Neuron (in vitro differentiated cells): ENCODE data around the gene SERINC2.

Experiments used
- H2AFZ ChIP-seq: one replicate; pipeline ENCODE4 v1.6.1; 2013; ENCODE audit warnings: low read depth, mild to moderate bottlenecking, inconsistent platforms, low read length, moderate library complexity
- H3K27me3 ChIP-seq: one replicate; pipeline ENCODE4 v1.6.1; 2013; ENCODE audit warnings: low read length; ENCODE audit not compliant: insufficient read depth
- H3K36me3 ChIP-seq: one replicate; pipeline ENCODE4 v1.6.1; 2013; ENCODE audit warnings: low read length; ENCODE audit not compliant: insufficient read depth
- H3K4me1 ChIP-seq: one replicate; pipeline ENCODE4 v1.6.1; 2013; ENCODE audit warnings: low read length; ENCODE audit not compliant: insufficient read depth
- H3K4me3 ChIP-seq: 2 replicates; pipeline ENCODE4 v1.5.1; 2013; ENCODE audit warnings: mild to moderate bottlenecking, low read length, moderate library complexity
- H3K9me3 ChIP-seq: one replicate; pipeline ENCODE4 v1.6.1; 2013; ENCODE audit warnings: low read length

Gene SERINC2

GRCh38 chr1:31412732-31413404 is at the start of gene SERINC2:
TSS of gene SERINC2 (plus strand) at chr1:31413213. CDS start at chr1:31413266, 53 bp downstream.
- Histone ChIP-seq H3K4me1 (peaks cover 32% of the 10 kb centered on the region), H3K36me3 (no peaks in the 10 kb centered on the region), H2AFZ (peak within 1 kb of the TSS; percentile 70), H3K9me3 (no peaks in the 10 kb centered on the region), H3K4me3 (peak within 1 kb of the TSS; percentile 98), H3K27me3 (no peaks in the 10 kb centered on the region)

- Histone ChIP-seq H3K36me3 (peaks cover 30% of the 10 kb centered on the region), H3K27me3 (no peaks in the 10 kb centered on the region), H3K9me3 (no peaks in the 10 kb centered on the region), H3K4me3 (no peak overlapping the region), H3K4me1 (peaks cover 14% of the 10 kb centered on the region), H2AFZ (no peak overlapping the region)
Observed at GRCh38 chr1:31364561-31365250, 48.3 kb upstream of the SERINC2 start.

GRCh38 chr1:31366796-31367195 is 46.2 kb upstream of the SERINC2 start:
- H2AFZ ChIP-seq: no peak overlapping the region
- H3K4me3 ChIP-seq: no peak overlapping the region
- peaks cover 28% of the 10 kb centered on the region for H3K36me3 ChIP-seq
- no peaks in the 10 kb centered on the region for H3K9me3 ChIP-seq
- H3K27me3 ChIP-seq: no peaks in the 10 kb centered on the region
- peaks cover 16% of the 10 kb centered on the region for H3K4me1 ChIP-seq

GRCh38 chr1:31368611-31369107 is 44.4 kb upstream of the SERINC2 start:
- Histone ChIP-seq H3K4me1 (peaks cover 32% of the 10 kb centered on the region), H3K36me3 (peaks cover 28% of the 10 kb centered on the region), H3K9me3 (no peaks in the 10 kb centered on the region), H3K4me3 (no peak overlapping the region), H3K27me3 (no peaks in the 10 kb centered on the region), H2AFZ (no peak overlapping the region)

- no peaks in the 10 kb centered on the region for H3K9me3 ChIP-seq
- H3K4me3 ChIP-seq: no peak overlapping the region
- H3K36me3 ChIP-seq: peaks cover 17% of the 10 kb centered on the region
- H3K27me3 ChIP-seq: no peaks in the 10 kb centered on the region
- H3K4me1 ChIP-seq: peaks cover 33% of the 10 kb centered on the region
- H2AFZ ChIP-seq: no peak overlapping the region
Observed at GRCh38 chr1:31370021-31370420, 43.0 kb upstream of the SERINC2 start.

- Histone ChIP-seq H2AFZ (no peak overlapping the region), H3K4me3 (no peak overlapping the region), H3K4me1 (peaks cover 33% of the 10 kb centered on the region), H3K36me3 (peaks cover 12% of the 10 kb centered on the region), H3K9me3 (no peaks in the 10 kb centered on the region), H3K27me3 (no peaks in the 10 kb centered on the region)
Observed at GRCh38 chr1:31370565-31370964, 42.4 kb upstream of the SERINC2 start.

GRCh38 chr1:31371121-31371959 is 41.7 kb upstream of the SERINC2 start:
- H3K9me3 ChIP-seq: no peaks in the 10 kb centered on the region
- peaks cover 35% of the 10 kb centered on the region for H3K4me1 ChIP-seq
- no peaks in the 10 kb centered on the region for H3K27me3 ChIP-seq
- no peak overlapping the region for H3K4me3 ChIP-seq
- H2AFZ ChIP-seq: no peak overlapping the region
- H3K36me3 ChIP-seq: peaks cover 9% of the 10 kb centered on the region

GRCh38 chr1:31372051-31372450 is 41.0 kb upstream of the SERINC2 start:
- H3K4me1 ChIP-seq: peaks cover 42% of the 10 kb centered on the region
- H3K4me3 ChIP-seq: no peak overlapping the region
- no peaks in the 10 kb centered on the region for H3K27me3 ChIP-seq
- peaks cover 3% of the 10 kb centered on the region for H3K36me3 ChIP-seq
- no peaks in the 10 kb centered on the region for H3K9me3 ChIP-seq
- H2AFZ ChIP-seq: no peak overlapping the region

- H3K9me3 ChIP-seq: no peaks in the 10 kb centered on the region
- no peaks in the 10 kb centered on the region for H3K36me3 ChIP-seq
- peak overlapping the region; percentile 51 for H3K4me3 ChIP-seq
- peak overlapping the region; percentile 71 for H2AFZ ChIP-seq
- H3K4me1 ChIP-seq: peaks cover 45% of the 10 kb centered on the region
- H3K27me3 ChIP-seq: no peaks in the 10 kb centered on the region
Observed at GRCh38 chr1:31372751-31373055, 40.3 kb upstream of the SERINC2 start.

- peak within 1 kb of the TSS; percentile 71 for H2AFZ ChIP-seq
- H3K36me3 ChIP-seq: no peaks in the 10 kb centered on the region
- peaks cover 45% of the 10 kb centered on the region for H3K4me1 ChIP-seq
- H3K27me3 ChIP-seq: no peaks in the 10 kb centered on the region
- H3K4me3 ChIP-seq: peak within 1 kb of the TSS; percentile 51
- no peaks in the 10 kb centered on the region for H3K9me3 ChIP-seq
Observed at GRCh38 chr1:31373056-31373896, 39.7 kb upstream of the SERINC2 start, which contains the start of gene FABP3. TSS of gene FABP3 (minus strand) at chr1:31373076. CDS start at chr1:31373014, 62 bp downstream.

- H3K4me3 ChIP-seq: peak overlapping the region; percentile 51
- no peaks in the 10 kb centered on the region for H3K27me3 ChIP-seq
- H3K9me3 ChIP-seq: no peaks in the 10 kb centered on the region
- H3K36me3 ChIP-seq: no peaks in the 10 kb centered on the region
- H3K4me1 ChIP-seq: peaks cover 39% of the 10 kb centered on the region
- H2AFZ ChIP-seq: peak overlapping the region; percentile 71
Observed at GRCh38 chr1:31373897-31374486, 39.0 kb upstream of the SERINC2 start.

GRCh38 chr1:31374511-31375196 is 38.4 kb upstream of the SERINC2 start:
- Histone ChIP-seq H3K4me3 (no peak overlapping the region), H3K36me3 (no peaks in the 10 kb centered on the region), H3K4me1 (peaks cover 35% of the 10 kb centered on the region), H2AFZ (no peak overlapping the region), H3K27me3 (no peaks in the 10 kb centered on the region), H3K9me3 (no peaks in the 10 kb centered on the region)
